HEK293 (cell line): ENCODE measurements around the gene MISP3.

ENCODE experiments used
- CTCF ChIA-PET: fragments of 350-600 bp; formaldehyde crosslinking; extraction: SDS; loops from one replicate; lab custom pipeline; 2021; ENCODE audit warnings: antibody characterized with exemption; lab: Yijun Ruan, JAX
- POLR2A ChIA-PET: fragments of 300-600 bp; formaldehyde crosslinking; extraction: SDS; loops from one replicate; lab custom pipeline; 2020; ENCODE audit warnings: antibody characterized with exemption, inconsistent platforms; lab: Yijun Ruan, JAX
- H3K27ac ChIP-seq: fragments of 200-500 bp; sonication (Bioruptor generic); 2 replicates; pipeline ENCODE4 v1.5.1; 2014; ENCODE audit warnings: low read depth, low read length, control low read depth, inconsistent platforms; ENCODE audit errors: extremely low read depth
- H3K36me3 ChIP-seq, 2 experiments: fragments of 200-500 bp in 1 of 2; sonication (Bioruptor generic) in 1 of 2; 1 replicate in 1 of 2; 2 replicates in 1 of 2; pipeline ENCODE4 v1.5.1; 2014 to 2017; ENCODE audit warnings: inconsistent platforms in 2 of 2, low read length in 2 of 2; ENCODE audit not compliant: control insufficient read depth in 2 of 2, insufficient read depth in 1 of 2
- H3K4me1 ChIP-seq: fragments of 200-500 bp; sonication (Bioruptor generic); 2 replicates; pipeline ENCODE4 v1.5.1; 2014; ENCODE audit warnings: mild to moderate bottlenecking, low read length, inconsistent platforms; ENCODE audit not compliant: control insufficient read depth, insufficient read depth
- H3K4me3 ChIP-seq: 2 replicates; pipeline ENCODE4 v1.5.1; 2011; ENCODE audit warnings: low read depth, mild to moderate bottlenecking, control low read depth, low read length, moderate library complexity
- H3K9me3 ChIP-seq: fragments of 200-500 bp; sonication (Bioruptor generic); 2 replicates; pipeline ENCODE4 v1.5.1; 2014; ENCODE audit warnings: low read depth, low read length, inconsistent platforms; ENCODE audit not compliant: control insufficient read depth, insufficient read depth
- EGR2 ChIP-seq: fragments of 450-650 bp; formaldehyde crosslinking; IDR thresholded peaks from 2 replicates; pipeline ENCODE4 v1.5.1; 2016; ENCODE audit warnings: low read depth, missing biosample characterization, missing genetic modification characterization
- KLF10 ChIP-seq: fragments of 450-650 bp; IDR thresholded peaks from 2 replicates; pipeline ENCODE4 v1.5.1; 2018; ENCODE audit warnings: missing biosample characterization, mild to moderate bottlenecking, missing genetic modification characterization
- MEIS1 ChIP-seq: sonication (generic); formaldehyde crosslinking; IDR thresholded peaks from 2 replicates; pipeline ENCODE4 v1.8.1; 2022; ENCODE audit warnings: missing genetic modification reagents, mild to moderate bottlenecking, borderline replicate concordance
- SP2 ChIP-seq: fragments of 450-650 bp; formaldehyde crosslinking; IDR thresholded peaks from 2 replicates; pipeline ENCODE4 v1.5.1; 2016; ENCODE audit warnings: missing biosample characterization, missing genetic modification characterization
- ZBTB1 ChIP-seq: fragments of 450-650 bp; formaldehyde crosslinking; IDR thresholded peaks from 2 replicates; pipeline ENCODE4 v1.5.1; 2016; ENCODE audit warnings: missing biosample characterization, missing genetic modification characterization
- ZEB2 ChIP-seq: fragments of 450-650 bp; formaldehyde crosslinking; IDR thresholded peaks from 2 replicates; pipeline ENCODE4 v1.5.1; 2016; ENCODE audit warnings: missing biosample characterization, missing genetic modification characterization
- ZFHX2 ChIP-seq: fragments of 450-650 bp; formaldehyde crosslinking; conservative IDR thresholded peaks from 2 replicates; pipeline ENCODE4 v1.5.1; 2016; ENCODE audit warnings: missing biosample characterization, missing genetic modification characterization
- ZNF140 ChIP-seq: fragments of 450-650 bp; formaldehyde crosslinking; IDR thresholded peaks from 2 replicates; pipeline ENCODE4 v1.5.1; 2016; ENCODE audit warnings: missing biosample characterization, missing genetic modification characterization
- ZNF239 ChIP-seq: fragments of 450-650 bp; formaldehyde crosslinking; IDR thresholded peaks from 2 replicates; pipeline ENCODE4 v1.5.1; 2016; ENCODE audit warnings: missing biosample characterization, missing genetic modification characterization
- ZNF311 ChIP-seq: fragments of 450-650 bp; formaldehyde crosslinking; IDR thresholded peaks from 2 replicates; pipeline ENCODE4 v1.5.1; 2017; ENCODE audit warnings: missing biosample characterization, missing genetic modification characterization, borderline replicate concordance
- ZNF324 ChIP-seq: fragments of 450-650 bp; formaldehyde crosslinking; IDR thresholded peaks from 2 replicates; pipeline ENCODE4 v1.5.1; 2016; ENCODE audit warnings: missing biosample characterization, missing genetic modification characterization
- ZNF362 ChIP-seq: fragments of 450-650 bp; formaldehyde crosslinking; IDR thresholded peaks from 2 replicates; pipeline ENCODE4 v1.5.1; 2016; ENCODE audit warnings: missing biosample characterization, missing genetic modification characterization
- ZNF521 ChIP-seq: fragments of 450-650 bp; formaldehyde crosslinking; IDR thresholded peaks from 2 replicates; pipeline ENCODE4 v1.5.1; 2017; ENCODE audit warnings: missing biosample characterization, mild to moderate bottlenecking, missing genetic modification characterization
- ZNF600 ChIP-seq: fragments of 450-650 bp; formaldehyde crosslinking; IDR thresholded peaks from 2 replicates; pipeline ENCODE4 v1.5.1; 2016; ENCODE audit warnings: missing biosample characterization, missing genetic modification characterization
- ZNF623 ChIP-seq: fragments of 450-650 bp; formaldehyde crosslinking; IDR thresholded peaks from 2 replicates; pipeline ENCODE4 v1.5.1; 2016; ENCODE audit warnings: missing biosample characterization, missing genetic modification characterization
- ZNF701 ChIP-seq: fragments of 450-650 bp; formaldehyde crosslinking; IDR thresholded peaks from 2 replicates; pipeline ENCODE4 v1.5.1; 2016; ENCODE audit warnings: missing biosample characterization, missing genetic modification characterization
- ZNF704 ChIP-seq: fragments of 450-650 bp; formaldehyde crosslinking; IDR thresholded peaks from 2 replicates; pipeline ENCODE4 v1.5.1; 2016; ENCODE audit warnings: missing biosample characterization, missing genetic modification characterization
- ZNF777 ChIP-seq: fragments of 450-650 bp; formaldehyde crosslinking; IDR thresholded peaks from 2 replicates; pipeline ENCODE4 v1.5.1; 2017; ENCODE audit warnings: missing biosample characterization, missing genetic modification characterization, borderline replicate concordance

Gene MISP3

GRCh38 chr19:14062558-14062855 is 10.1 kb upstream of the MISP3 start:
- Histone ChIP-seq H3K4me1 (peaks cover 4% of the 10 kb centered on the region), H3K9me3 (no peaks in the 10 kb centered on the region), H3K27ac (no peak overlapping the region), H3K4me3 (no peak overlapping the region), H3K36me3 (no peaks in the 10 kb centered on the region)
- ChIA-PET POLR2A (no interaction called here), CTCF (interaction anchor here (0.6 to 6.9 kb wide), 2 partner anchors 9 to 345 kb away, joined by 3 to 80 read pairs; partner anchors contain the start of gene MISP3)
- TF ChIP-seq ZNF701 (no peak), ZNF600 (no peak), ZNF362 (tag by site-specific recombination) (no peak), ZNF324 (tag by site-specific recombination) (no peak), ZNF140 (no peak), ZNF311 (tag by site-specific recombination) (no peak), KLF10 (tag by site-specific recombination) (no peak), ZEB2 (tag by site-specific recombination) (no peak)

- H3K36me3 ChIP-seq, result no peaks in the 10 kb centered on the region
- H3K27ac ChIP-seq, result no peak overlapping the region
- TF ChIP-seq SP2 (tag by site-specific recombination) (no peak), ZNF521 (tag by site-specific recombination) (no peak), ZFHX2 (tag by site-specific recombination) (no peak), MEIS1 (no peak), ZNF239 (tag by site-specific recombination) (no peak), ZNF704 (no peak), ZBTB1 (tag by site-specific recombination) (no peak), ZNF777 (tag by site-specific recombination) (no peak)
- TF ChIP-seq, all 188 proteins: peak for 0
- ChIA-PET CTCF (no interaction called here), POLR2A (no interaction called here)
- no peak overlapping the region for H3K4me3 ChIP-seq
- peaks cover 2% of the 10 kb centered on the region for H3K4me1 ChIP-seq
- no peaks in the 10 kb centered on the region for H3K9me3 ChIP-seq
These were observed 9.5 kb upstream of the MISP3 start for GRCh38 chr19:14063105-14063504.

GRCh38 chr19:14066134-14066533 is 6.5 kb upstream of the MISP3 start:
- CTCF ChIA-PET, result interaction anchor here (0.6 to 1.2 kb wide), 2 partner anchors 8 to 36 kb away, joined by 3 read pairs; no protein-coding TSS in a partner anchor
- H3K4me1 ChIP-seq, result no peaks in the 10 kb centered on the region
- TF ChIP-seq EGR2 (tag by site-specific recombination) (no peak), ZNF623 (peak; percentile 84)
- TF ChIP-seq, all 188 proteins: peak for 1
- H3K27ac ChIP-seq, result no peak overlapping the region
- no peaks in the 10 kb centered on the region for H3K9me3 ChIP-seq
- no peaks in the 10 kb centered on the region for H3K36me3 ChIP-seq
- POLR2A ChIA-PET, result interaction anchor here (0.7 kb wide), 1 partner anchor 52 kb away, joined by 4 read pairs; no protein-coding TSS in a partner anchor
- no peak overlapping the region for H3K4me3 ChIP-seq
